Measurements from ENCODE around the gene TRPM2. TPM values are rescaled to one million over a fixed set of nuclear protein-coding genes. Genes with fewer than 3 reads are reported as not detected.

The TRPM2 gene
- total RNA-seq, 3 donors from 2014 or later (not counting 1 experiment from before 2014, with no cell fraction given) = 21.7 to 70.5 (median 25.2) TPM

DNA sequence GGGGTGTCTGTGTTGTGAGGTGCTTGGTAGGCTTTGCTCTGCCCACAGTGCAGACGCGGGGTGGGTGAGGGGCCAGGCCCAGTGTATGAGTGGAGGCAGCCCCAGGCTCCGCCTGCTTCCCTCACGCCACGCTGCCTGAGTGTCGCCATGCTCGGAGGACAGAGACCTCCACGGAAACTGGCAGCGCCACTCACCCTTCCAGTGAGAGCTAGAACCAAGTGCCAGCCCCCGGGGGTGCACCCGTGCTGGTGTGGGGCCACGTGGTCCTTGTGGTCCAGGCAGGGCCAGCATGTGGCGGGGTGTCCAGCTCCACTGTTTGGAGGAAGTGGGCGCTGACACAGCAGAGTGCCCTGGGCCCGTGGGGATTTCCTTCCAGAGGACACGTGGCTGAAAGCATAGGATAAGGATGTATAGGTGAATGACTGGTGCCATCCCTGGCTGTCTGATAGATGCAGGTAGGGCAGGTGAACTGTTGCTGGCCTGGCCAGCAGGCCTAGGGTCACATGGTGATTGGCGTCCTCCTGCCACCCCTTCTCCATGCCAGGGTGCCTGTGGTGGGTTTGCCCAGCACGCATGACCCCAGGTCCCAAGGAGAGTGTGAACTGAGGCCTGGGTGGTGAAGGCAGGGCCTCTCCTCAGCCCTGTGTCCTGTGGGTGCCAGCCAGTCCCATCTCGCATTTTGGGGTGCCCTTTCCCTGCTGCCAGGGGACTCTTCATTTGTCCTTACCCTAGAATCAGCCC, 105.7 kb downstream of the TRPM2 start:
- Mint-ChIP-seq H3K27ac (no peak overlapping the region), H3K4me1 (no peaks in the 10 kb centered on the region), H3K36me3 (no peaks in the 10 kb centered on the region), H3K27me3 (ENCODE audit: low read depth in 2 of 2) (peaks cover 0 to 7% of the 10 kb centered on the region in 2 donors), H3K9me3 (peaks cover 0 to 4% of the 10 kb centered on the region in 2 donors), H3K4me3 (no peak overlapping the region)
- H3K9me3 ChIP-seq (ENCODE audit: control insufficient read depth, insufficient read depth, low read length) = peaks cover 2% of the 10 kb centered on the region
- ATAC-seq (no peak), DNase-seq (no peak)
- no peaks in the 10 kb centered on the region for H3K36me3 ChIP-seq (ENCODE audit: control insufficient read depth, insufficient read depth, low read length)
- WGBS (ENCODE audit: insufficient coverage) = 82% methylated on average over 19 of the region's 19 CpGs
- H3K4me3 ChIP-seq (ENCODE audit: low read length) = no peak overlapping the region
- H3K4me1 ChIP-seq (ENCODE audit: control insufficient read depth, insufficient read depth, low read length) = peaks cover 14% of the 10 kb centered on the region
- intact Hi-C loops (cut with micrococcal nuclease) = no loop called here
- no peaks in the 10 kb centered on the region for H3K27me3 ChIP-seq (ENCODE audit: control insufficient read depth, insufficient read depth, low read length)
- TF ChIP-seq, protein P1, sequence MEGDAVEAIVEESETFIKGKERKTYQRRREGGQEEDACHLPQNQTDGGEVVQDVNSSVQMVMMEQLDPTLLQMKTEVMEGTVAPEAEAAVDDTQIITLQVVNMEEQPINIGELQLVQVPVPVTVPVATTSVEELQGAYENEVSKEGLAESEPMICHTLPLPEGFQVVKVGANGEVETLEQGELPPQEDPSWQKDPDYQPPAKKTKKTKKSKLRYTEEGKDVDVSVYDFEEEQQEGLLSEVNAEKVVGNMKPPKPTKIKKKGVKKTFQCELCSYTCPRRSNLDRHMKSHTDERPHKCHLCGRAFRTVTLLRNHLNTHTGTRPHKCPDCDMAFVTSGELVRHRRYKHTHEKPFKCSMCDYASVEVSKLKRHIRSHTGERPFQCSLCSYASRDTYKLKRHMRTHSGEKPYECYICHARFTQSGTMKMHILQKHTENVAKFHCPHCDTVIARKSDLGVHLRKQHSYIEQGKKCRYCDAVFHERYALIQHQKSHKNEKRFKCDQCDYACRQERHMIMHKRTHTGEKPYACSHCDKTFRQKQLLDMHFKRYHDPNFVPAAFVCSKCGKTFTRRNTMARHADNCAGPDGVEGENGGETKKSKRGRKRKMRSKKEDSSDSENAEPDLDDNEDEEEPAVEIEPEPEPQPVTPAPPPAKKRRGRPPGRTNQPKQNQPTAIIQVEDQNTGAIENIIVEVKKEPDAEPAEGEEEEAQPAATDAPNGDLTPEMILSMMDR (IDR thresholded peaks at IDR 0.05) = no peak
- no peak overlapping the region for H3K27ac ChIP-seq (ENCODE audit: low read length)

DNA sequence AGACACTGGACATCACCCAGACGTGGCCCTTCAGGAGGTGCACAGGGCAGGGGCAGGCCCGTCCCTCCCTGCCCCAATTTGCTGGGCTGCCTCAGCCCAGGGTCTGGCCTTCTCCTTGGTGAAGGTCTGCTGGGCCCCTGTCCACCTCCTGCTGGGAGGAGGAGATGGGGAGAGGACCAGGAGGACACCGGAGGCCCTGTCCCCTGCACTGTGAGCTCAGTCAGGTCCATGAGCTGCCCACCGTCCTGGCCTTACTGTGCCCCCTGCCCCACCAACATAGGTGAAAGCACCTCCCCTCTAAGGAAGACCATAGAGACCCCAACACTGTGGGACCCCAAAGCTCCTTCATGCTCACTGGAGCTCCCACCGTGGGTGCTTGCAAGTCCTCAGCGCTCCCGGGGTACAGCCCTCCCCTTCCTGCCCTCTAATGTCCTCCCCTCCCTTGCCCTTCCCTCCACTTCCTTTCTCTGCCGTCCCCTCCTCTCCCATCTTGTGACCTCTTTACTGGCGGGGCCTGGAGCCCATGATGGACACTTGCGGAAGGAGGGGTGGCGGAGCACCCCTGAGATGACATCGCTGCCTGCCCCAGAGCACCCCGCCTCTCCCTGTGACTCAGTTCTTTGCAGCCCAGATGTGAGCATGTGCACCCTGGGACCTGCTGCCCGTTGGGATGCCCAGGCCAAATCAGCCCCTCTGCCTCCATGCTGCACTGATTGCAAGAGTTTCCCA, 106.5 kb downstream of the TRPM2 start:
- H3K27ac Mint-ChIP-seq = no peak overlapping the region
- Histone ChIP-seq H3K36me3 (ENCODE audit: control insufficient read depth, insufficient read depth, low read length) (no peaks in the 10 kb centered on the region), H3K27me3 (ENCODE audit: control insufficient read depth, insufficient read depth, low read length) (no peaks in the 10 kb centered on the region), H3K27ac (ENCODE audit: low read length) (no peak overlapping the region), H3K9me3 (ENCODE audit: control insufficient read depth, insufficient read depth, low read length) (no peaks in the 10 kb centered on the region), H3K4me1 (ENCODE audit: control insufficient read depth, insufficient read depth, low read length) (peaks cover 10% of the 10 kb centered on the region), H3K4me3 (ENCODE audit: low read length) (no peak overlapping the region)
- H3K4me3 Mint-ChIP-seq = no peak overlapping the region
- no peaks in the 10 kb centered on the region for H3K4me1 Mint-ChIP-seq
- H3K9me3 Mint-ChIP-seq = no peaks in the 10 kb centered on the region
- peaks cover 0 to 7% of the 10 kb centered on the region in 2 donors for H3K27me3 Mint-ChIP-seq (ENCODE audit: low read depth in 2 of 2)
- H3K36me3 Mint-ChIP-seq = no peaks in the 10 kb centered on the region
- 72% methylated on average over 14 of the region's 14 CpGs for WGBS (ENCODE audit: insufficient coverage)
- DNase-seq (no peak), ATAC-seq (no peak)
- intact Hi-C loops (cut with micrococcal nuclease) = no loop called here
- TF ChIP-seq, protein P1 (IDR thresholded peaks at IDR 0.05) = no peak

DNA sequence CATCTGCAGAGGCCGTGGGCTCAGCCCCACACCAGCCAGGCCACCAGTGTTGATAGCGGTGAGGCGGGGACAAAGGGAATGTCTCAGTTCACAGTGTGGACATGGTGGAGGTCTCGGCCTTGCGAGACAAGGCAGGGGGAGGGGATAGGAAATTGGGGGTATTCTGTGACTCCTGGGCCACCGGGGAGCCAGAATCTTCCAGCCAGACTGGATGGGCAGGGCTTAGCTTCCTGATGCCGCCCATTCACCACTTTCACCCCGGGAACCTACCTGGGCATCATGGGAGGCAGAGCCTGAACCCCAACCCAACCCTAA, 107.0 kb downstream of the TRPM2 start:
- no peaks in the 10 kb centered on the region for H3K36me3 ChIP-seq (ENCODE audit: control insufficient read depth, insufficient read depth, low read length)
- no peak for ATAC-seq
- intact Hi-C loops (cut with micrococcal nuclease) = no loop called here
- H3K36me3 Mint-ChIP-seq = no peaks in the 10 kb centered on the region
- TF ChIP-seq, protein P1 (IDR thresholded peaks at IDR 0.05) = no peak
- no peak for DNase-seq
- H3K27me3 Mint-ChIP-seq (ENCODE audit: low read depth in 2 of 2) = peaks cover 0 to 7% of the 10 kb centered on the region in 2 donors
- no peaks in the 10 kb centered on the region for H3K9me3 Mint-ChIP-seq
- no peak overlapping the region for H3K4me3 Mint-ChIP-seq
- H3K27me3 ChIP-seq (ENCODE audit: control insufficient read depth, insufficient read depth, low read length) = no peaks in the 10 kb centered on the region
- no peaks in the 10 kb centered on the region for H3K9me3 ChIP-seq (ENCODE audit: control insufficient read depth, insufficient read depth, low read length)
- H3K4me1 Mint-ChIP-seq = no peaks in the 10 kb centered on the region
- no peak overlapping the region for H3K4me3 ChIP-seq (ENCODE audit: low read length)
- WGBS (ENCODE audit: insufficient coverage) = 90% methylated on average over 8 of the region's 8 CpGs
- peaks cover 7% of the 10 kb centered on the region for H3K4me1 ChIP-seq (ENCODE audit: control insufficient read depth, insufficient read depth, low read length)
- no peak overlapping the region for H3K27ac Mint-ChIP-seq
- H3K27ac ChIP-seq (ENCODE audit: low read length) = no peak overlapping the region
